SK-MEL-5 (cell line): Measurements from ENCODE around the gene ADSL. TPM values are rescaled to one million over a fixed set of nuclear protein-coding genes. Genes with fewer than 3 reads are reported as not detected.
"Not testable (repeated sequence)": the region's sequence is repeated elsewhere in the genome, so short reads cannot be mapped to it uniquely, and the experiment has no call there.

Experiments
- DNase-seq: peaks from one replicate; pipeline ENCODE4 v3.0.0-alpha.2; 2016; ENCODE audit warnings: low read depth, low spot score
- in situ Hi-C: cut with HindIII; loops from 2 replicates; pipeline ENCODE4 v1.10.0; 2016; ENCODE audit warnings: low sequenced_read_pairs, high pct_unique_total_duplicates, low pct_unique_long_range_greater_than_20kb
- total RNA-seq: library from RNA; depleted of rRNA; stranded (reverse); fragments of >200 nt; shearing (Covaris generic); gene quantifications from 2 replicates; pipeline ENCODE4 v1.2.3, GENCODE V29; 2014

Gene ADSL
- total RNA-seq, 1 experiment from 2014 or later = 308 TPM

GRCh38 chr22:40348025-40348658 is 1.8 kb downstream of the ADSL start:
- peak; percentile 69 for DNase-seq
- in situ Hi-C loops = no loop called here

GRCh38 chr22:40352763-40353162 is 6.5 kb downstream of the ADSL start:
- DNase-seq = no peak
- in situ Hi-C loops = no loop called here

- DNase-seq = no peak
- in situ Hi-C loops = no loop called here
Observed at GRCh38 chr22:40361100-40361499, 14.8 kb downstream of the ADSL start.

GRCh38 chr22:40363059-40363458 is 16.8 kb downstream of the ADSL start:
- DNase-seq = no peak
- in situ Hi-C loops = no loop called here

GRCh38 chr22:40364431-40364830 is 18.1 kb downstream of the ADSL start:
- DNase-seq = no peak
- in situ Hi-C loops = no loop called here

- in situ Hi-C loops = no loop called here
- DNase-seq = no peak
Observed at GRCh38 chr22:40366068-40366467, 19.8 kb downstream of the ADSL start.

- in situ Hi-C loops = no loop called here
- DNase-seq = no peak
Observed at GRCh38 chr22:40367342-40367741, 21.0 kb downstream of the ADSL start.

- DNase-seq = no peak
- in situ Hi-C loops = no loop called here
Observed at GRCh38 chr22:40368016-40368415, 21.7 kb downstream of the ADSL start.

- in situ Hi-C loops = no loop called here
- no peak for DNase-seq
Observed at GRCh38 chr22:40368836-40369235, 22.5 kb downstream of the ADSL start.

- no peak for DNase-seq
- in situ Hi-C loops = no loop called here
Observed at GRCh38 chr22:40374567-40374966, 28.3 kb downstream of the ADSL start.

GRCh38 chr22:40376149-40376548 is 29.8 kb downstream of the ADSL start:
- in situ Hi-C loops = no loop called here

GRCh38 chr22:40377931-40378330 is 31.6 kb downstream of the ADSL start:
- no peak for DNase-seq
- in situ Hi-C loops = no loop called here

More at GRCh38 chr22:40376149-40376548, 29.8 kb downstream of the ADSL start:
- no peak for DNase-seq

- in situ Hi-C loops, DNase-seq: not testable (repeated sequence)
Observed at GRCh38 chr22:40378448-40378847, 32.1 kb downstream of the ADSL start.

- DNase-seq = no peak
- in situ Hi-C loops = no loop called here
Observed at GRCh38 chr22:40381461-40381860, 35.2 kb downstream of the ADSL start.

- no peak for DNase-seq
- in situ Hi-C loops = no loop called here
Observed at GRCh38 chr22:40383905-40384304, 37.6 kb downstream of the ADSL start.

GRCh38 chr22:40385036-40385782 is 38.9 kb downstream of the ADSL start:
- in situ Hi-C loops = no loop called here
- no peak for DNase-seq

- in situ Hi-C loops = no loop called here
- no peak for DNase-seq
Observed at GRCh38 chr22:40387746-40388145, 41.4 kb downstream of the ADSL start.

- DNase-seq = no peak
- in situ Hi-C loops = no loop called here
Observed at GRCh38 chr22:40388231-40388630, 41.9 kb downstream of the ADSL start.

- no peak for DNase-seq
- in situ Hi-C loops = no loop called here
Observed at GRCh38 chr22:40391417-40391816, 45.1 kb downstream of the ADSL start.
